OCI-LY1 (cell line): ENCODE measurements around the gene CENPA.
"Not testable (repeated sequence)": the region's sequence is repeated elsewhere in the genome, so short reads cannot be mapped to it uniquely, and the experiment has no call there.

Experiments used
- EZH2 ChIP-seq: fragments of 200-600 bp; sonication (generic), shearing (Covaris generic); IDR thresholded peaks from 2 replicates; pipeline ENCODE4 v1.8.0; 2017; ENCODE audit warnings: borderline replicate concordance, mixed run types, mild to moderate bottlenecking, antibody characterized with exemption, low read length, moderate library complexity, mixed read lengths
- TF ChIP-seq, protein P1 (sequence below): fragments of 200-600 bp; sonication (generic), shearing (Covaris generic); IDR thresholded peaks from 2 replicates; pipeline ENCODE4 v1.5.1; 2017; ENCODE audit warnings: mild to moderate bottlenecking, antibody characterized with exemption, low read length, moderate library complexity, mixed read lengths

DNA sequence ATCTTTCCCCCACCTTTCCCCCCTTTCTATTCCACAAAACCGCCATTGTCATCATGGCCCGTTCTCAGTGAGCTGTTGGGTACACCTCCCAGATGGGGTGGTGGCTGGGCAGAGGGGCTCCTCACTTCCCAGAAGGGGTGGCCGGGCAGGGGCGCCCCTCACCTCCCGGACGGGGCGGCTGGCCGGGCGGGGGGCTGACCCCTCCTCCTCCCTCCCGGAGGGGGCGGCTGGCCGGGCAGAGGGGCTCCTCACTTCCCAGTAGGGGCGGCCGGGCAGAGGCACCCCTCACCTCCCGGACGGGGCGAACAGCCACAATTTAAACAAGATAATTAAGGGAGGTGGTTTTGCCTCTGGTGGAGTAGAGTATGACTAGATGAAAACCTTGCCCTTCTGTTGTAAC, 9.3 kb downstream of the CENPA start:
- TF ChIP-seq, protein P1, sequence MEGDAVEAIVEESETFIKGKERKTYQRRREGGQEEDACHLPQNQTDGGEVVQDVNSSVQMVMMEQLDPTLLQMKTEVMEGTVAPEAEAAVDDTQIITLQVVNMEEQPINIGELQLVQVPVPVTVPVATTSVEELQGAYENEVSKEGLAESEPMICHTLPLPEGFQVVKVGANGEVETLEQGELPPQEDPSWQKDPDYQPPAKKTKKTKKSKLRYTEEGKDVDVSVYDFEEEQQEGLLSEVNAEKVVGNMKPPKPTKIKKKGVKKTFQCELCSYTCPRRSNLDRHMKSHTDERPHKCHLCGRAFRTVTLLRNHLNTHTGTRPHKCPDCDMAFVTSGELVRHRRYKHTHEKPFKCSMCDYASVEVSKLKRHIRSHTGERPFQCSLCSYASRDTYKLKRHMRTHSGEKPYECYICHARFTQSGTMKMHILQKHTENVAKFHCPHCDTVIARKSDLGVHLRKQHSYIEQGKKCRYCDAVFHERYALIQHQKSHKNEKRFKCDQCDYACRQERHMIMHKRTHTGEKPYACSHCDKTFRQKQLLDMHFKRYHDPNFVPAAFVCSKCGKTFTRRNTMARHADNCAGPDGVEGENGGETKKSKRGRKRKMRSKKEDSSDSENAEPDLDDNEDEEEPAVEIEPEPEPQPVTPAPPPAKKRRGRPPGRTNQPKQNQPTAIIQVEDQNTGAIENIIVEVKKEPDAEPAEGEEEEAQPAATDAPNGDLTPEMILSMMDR: not testable (repeated sequence)
- TF ChIP-seq EZH2: not testable (repeated sequence)
